Gastrocnemius medialis (tissue), 4 donors: ENCODE results near the gene C4orf50. TPM values are rescaled to one million over a fixed set of nuclear protein-coding genes. Genes with fewer than 3 reads are reported as not detected.

Experiments used
- ATAC-seq, 2 donors: fragments of 150-250 bp; one replicate each; pipeline ENCODE4 v1.9.1; 2016
- DNase-seq, 2 donors: peaks; one replicate each; pipeline ENCODE4 v3.0.0-alpha.2; 2019
- H3K27ac ChIP-seq, 4 donors: fragments of 200-600 bp; sonication (generic); 1 replicate in 1 of 4; 2 replicates in 3 of 4; pipeline ENCODE4 v1.5.1; 2016 to 2018; ENCODE audit warnings: mild to moderate bottlenecking in 2 of 4, moderate library complexity in 1 of 4
- H3K27me3 ChIP-seq, 3 donors: fragments of 200-600 bp; sonication (generic) in 2 of 3; 1 replicate in 1 of 3; 2 replicates in 2 of 3; pipeline versions ENCODE4 v1.5.1 to v1.6.0; 2016 to 2019; ENCODE audit warnings: mild to moderate bottlenecking in 1 of 3, moderate library complexity in 1 of 3
- H3K36me3 ChIP-seq, 2 donors: fragments of 200-600 bp; sonication (generic) in 1 of 2; one replicate each; pipeline ENCODE4 v1.5.1; 2017 to 2018
- H3K4me1 ChIP-seq, 2 donors: fragments of 200-600 bp; sonication (generic) in 1 of 2; one replicate each; pipeline ENCODE4 v1.5.1; 2016 to 2017; ENCODE audit warnings: mild to moderate bottlenecking in 2 of 2
- H3K4me3 ChIP-seq, 4 donors: fragments of 200-600 bp; sonication (generic) in 3 of 4; 1 replicate in 1 of 4; 2 replicates in 3 of 4; pipeline ENCODE4 v1.5.1; 2016 to 2019; ENCODE audit warnings: mild to moderate bottlenecking in 2 of 4
- H3K9me3 ChIP-seq, 3 donors: fragments of 200-600 bp; sonication (generic) in 2 of 3; 1 replicate in 1 of 3; 2 replicates in 2 of 3; pipeline ENCODE4 v1.5.1; 2016 to 2019
- CTCF ChIP-seq, 5 experiments: fragments of 450-650 bp in 3 of 5; fragments of 200-600 bp in 2 of 5; sonication (generic) in 2 of 5; IDR thresholded peaks in 4 of 5; conservative IDR thresholded peaks in 1 of 5; 1 replicate in 4 of 5; 2 replicates in 1 of 5; pipeline ENCODE4 v1.5.1; 2016 to 2019; ENCODE audit warnings: antibody characterized with exemption in 5 of 5, mild to moderate bottlenecking in 3 of 5, moderate library complexity in 3 of 5
- POLR2A ChIP-seq, 2 donors: fragments of 450-650 bp; IDR thresholded peaks; one replicate each; pipeline ENCODE4 v1.6.1; 2017; ENCODE audit warnings: antibody characterized with exemption in 2 of 2, mild to moderate bottlenecking in 2 of 2, moderate library complexity in 2 of 2
- in situ Hi-C, 4 donors: fragments of 200-750 bp; cut with MboI; loops; one replicate each; pipeline versions ENCODE4 v1.15.0 to v1.8.0; 2017; ENCODE audit warnings: low sequenced_read_pairs in 4 of 4
- intact Hi-C: fragments of 100-400 bp; cut with DNase I; formaldehyde crosslinking; loops from one replicate; pipeline ENCODE4 v1.15.1; 2023; ENCODE audit warnings: low total_unique reads
- total RNA-seq, 4 donors: library from RNA; depleted of rRNA; stranded (reverse); fragments of >200 nt; gene quantifications; one replicate each; pipeline versions ENCODE4 v1.1.0 to v1.2.3, GENCODE V29; 2016

Gene C4orf50
- total RNA-seq, 4 donors from 2014 or later: 0.03 TPM; not detected in 3

GRCh38 chr4:5877392-5877791, 140.8 kb downstream of the C4orf50 start:
- Histone ChIP-seq H3K36me3 (no peaks in the 10 kb centered on the region), H3K4me1 (no peaks in the 10 kb centered on the region), H3K27me3 (peaks cover 0 to 2% (median 0%) of the 10 kb centered on the region in 3 donors), H3K4me3 (no peak overlapping the region), H3K9me3 (no peaks in the 10 kb centered on the region), H3K27ac (no peak overlapping the region)
- intact Hi-C loops (no loop called here), in situ Hi-C loops (no loop called here)
- TF ChIP-seq POLR2A (IDR thresholded peaks at IDR 0.05) (no peak), CTCF (IDR thresholded peaks at IDR 0.05 in 4 of 5, conservative IDR thresholded peaks at IDR 0.05 in 1 of 5) (no peak)
- ATAC-seq: no peak
- no peak for DNase-seq

- Histone ChIP-seq H3K36me3 (no peaks in the 10 kb centered on the region), H3K27me3 (no peaks in the 10 kb centered on the region), H3K27ac (no peak overlapping the region), H3K4me1 (no peaks in the 10 kb centered on the region), H3K9me3 (no peaks in the 10 kb centered on the region), H3K4me3 (no peak overlapping the region)
- TF ChIP-seq POLR2A (IDR thresholded peaks at IDR 0.05) (no peak), CTCF (IDR thresholded peaks at IDR 0.05 in 4 of 5, conservative IDR thresholded peaks at IDR 0.05 in 1 of 5) (no peak)
- intact Hi-C loops (no loop called here), in situ Hi-C loops (no loop called here)
- DNase-seq (no peak), ATAC-seq (no peak)
Measured at GRCh38 chr4:5874811-5875449, 143.3 kb downstream of the C4orf50 start.

- Histone ChIP-seq H3K4me1 (no peaks in the 10 kb centered on the region), H3K36me3 (no peaks in the 10 kb centered on the region), H3K9me3 (no peaks in the 10 kb centered on the region), H3K27me3 (no peaks in the 10 kb centered on the region), H3K27ac (no peak overlapping the region), H3K4me3 (no peak overlapping the region)
- intact Hi-C loops: no loop called here
- in situ Hi-C loops: no loop called here
- ATAC-seq (no peak), DNase-seq (no peak)
- TF ChIP-seq POLR2A (IDR thresholded peaks at IDR 0.05) (no peak), CTCF (IDR thresholded peaks at IDR 0.05 in 4 of 5, conservative IDR thresholded peaks at IDR 0.05 in 1 of 5) (no peak)
Measured at GRCh38 chr4:5870701-5871100, 147.5 kb downstream of the C4orf50 start.

- Histone ChIP-seq H3K4me1 (no peaks in the 10 kb centered on the region), H3K4me3 (no peak overlapping the region), H3K36me3 (no peaks in the 10 kb centered on the region), H3K27me3 (no peaks in the 10 kb centered on the region), H3K27ac (no peak overlapping the region), H3K9me3 (no peaks in the 10 kb centered on the region)
- intact Hi-C loops (no loop called here), in situ Hi-C loops (no loop called here)
- TF ChIP-seq POLR2A (IDR thresholded peaks at IDR 0.05) (no peak), CTCF (IDR thresholded peaks at IDR 0.05 in 4 of 5, conservative IDR thresholded peaks at IDR 0.05 in 1 of 5) (no peak)
- ATAC-seq (no peak), DNase-seq (no peak)
Measured at GRCh38 chr4:5869966-5870619, 148.1 kb downstream of the C4orf50 start.
